Measurements from ENCODE around the gene VWA8. TPM values are rescaled to one million over a fixed set of nuclear protein-coding genes. Genes with fewer than 3 reads are reported as not detected.

The VWA8 gene
- polyA plus RNA-seq, 1 donor (not counting 4 experiments of a cell fraction or from before 2014, with no cell fraction given), result 17.8 TPM

GRCh38 chr13:41710771-41711170 is 250.1 kb downstream of the VWA8 start:
- Histone ChIP-seq H4K20me1 (ENCODE audit: control insufficient read depth, extremely low read depth, insufficient read depth, low read length) (no peaks in the 10 kb centered on the region), H2AFZ (ENCODE audit: control insufficient read depth, low read length) (no peak overlapping the region), H3K9me3 (ENCODE audit: control insufficient read depth, low read depth, low read length) (no peaks in the 10 kb centered on the region), H3K79me2 (ENCODE audit: control insufficient read depth, insufficient read depth, low read length) (no peaks in the 10 kb centered on the region), H3K9me1 (ENCODE audit: control insufficient read depth, extremely low read depth, insufficient read depth, low read length) (no peaks in the 10 kb centered on the region), H3K4me1 (ENCODE audit: control insufficient read depth, extremely low read depth, insufficient read depth, low read length) (peaks cover 7% of the 10 kb centered on the region), H3K36me3 (ENCODE audit: control insufficient read depth in 2 of 2, extremely low read depth in 1 of 2, insufficient read depth in 2 of 2, low read length in 2 of 2) (no peaks in the 10 kb centered on the region), H3K27me3 (ENCODE audit: control insufficient read depth, extremely low read depth, insufficient read depth, low read length) (no peaks in the 10 kb centered on the region), H3K4me2 (ENCODE audit: control insufficient read depth, extremely low read depth, insufficient read depth, low read depth, low read length) (no peak overlapping the region), H3K4me3 (ENCODE audit: control insufficient read depth in 2 of 3, extremely low read depth in 1 of 3, insufficient read depth in 2 of 3, low read depth in 1 of 3, low read length in 3 of 3) (no peak overlapping the region), H3K9ac (ENCODE audit: control insufficient read depth, extremely low read depth, insufficient read depth, low read length) (no peak overlapping the region), H3K27ac (ENCODE audit: control insufficient read depth, insufficient read depth, low read length) (no peak overlapping the region)
- TF ChIP-seq CTCF (optimal IDR thresholded peaks at IDR 0.05 in 1 of 3, IDR thresholded peaks at IDR 0.05 in 1 of 3, conservative IDR thresholded peaks at IDR 0.05 in 1 of 3; ENCODE audit: extremely low read depth in 1 of 3, insufficient read depth in 2 of 3, low read length in 3 of 3), result no peak
- no peak for TF ChIP-seq EZH2 (IDR thresholded peaks at IDR 0.05; ENCODE audit: low read length)
- no peak for FAIRE-seq
- dilution Hi-C loops (cut with MboI; ENCODE audit: extremely low pct_ligation_motif_present, low sequenced_read_pairs), result no loop called here
- no peak for DNase-seq (ENCODE audit: low read depth, low spot score)

- Histone ChIP-seq H3K27ac (ENCODE audit: control insufficient read depth, insufficient read depth, low read length) (no peak overlapping the region), H3K36me3 (ENCODE audit: control insufficient read depth in 2 of 2, extremely low read depth in 1 of 2, insufficient read depth in 2 of 2, low read length in 2 of 2) (no peaks in the 10 kb centered on the region), H3K9me3 (ENCODE audit: control insufficient read depth, low read depth, low read length) (no peaks in the 10 kb centered on the region), H3K4me1 (ENCODE audit: control insufficient read depth, extremely low read depth, insufficient read depth, low read length) (peaks cover 7% of the 10 kb centered on the region), H2AFZ (ENCODE audit: control insufficient read depth, low read length) (no peak overlapping the region), H3K9me1 (ENCODE audit: control insufficient read depth, extremely low read depth, insufficient read depth, low read length) (no peaks in the 10 kb centered on the region), H3K4me2 (ENCODE audit: control insufficient read depth, extremely low read depth, insufficient read depth, low read depth, low read length) (no peak overlapping the region), H3K27me3 (ENCODE audit: control insufficient read depth, extremely low read depth, insufficient read depth, low read length) (no peaks in the 10 kb centered on the region), H3K9ac (ENCODE audit: control insufficient read depth, extremely low read depth, insufficient read depth, low read length) (no peak overlapping the region), H3K79me2 (ENCODE audit: control insufficient read depth, insufficient read depth, low read length) (no peaks in the 10 kb centered on the region), H4K20me1 (ENCODE audit: control insufficient read depth, extremely low read depth, insufficient read depth, low read length) (no peaks in the 10 kb centered on the region), H3K4me3 (ENCODE audit: control insufficient read depth in 2 of 3, extremely low read depth in 1 of 3, insufficient read depth in 2 of 3, low read depth in 1 of 3, low read length in 3 of 3) (no peak overlapping the region)
- TF ChIP-seq EZH2 (IDR thresholded peaks at IDR 0.05; ENCODE audit: low read length) (no peak), CTCF (optimal IDR thresholded peaks at IDR 0.05 in 1 of 3, IDR thresholded peaks at IDR 0.05 in 1 of 3, conservative IDR thresholded peaks at IDR 0.05 in 1 of 3; ENCODE audit: extremely low read depth in 1 of 3, insufficient read depth in 2 of 3, low read length in 3 of 3) (no peak)
- FAIRE-seq (no peak), DNase-seq (ENCODE audit: low read depth, low spot score) (no peak)
- dilution Hi-C loops (cut with MboI; ENCODE audit: extremely low pct_ligation_motif_present, low sequenced_read_pairs), result no loop called here
These were observed 251.4 kb downstream of the VWA8 start for GRCh38 chr13:41709511-41709910.
